ENCODE data around the gene TXNRD2. TPM values are rescaled to one million over a fixed set of nuclear protein-coding genes. Genes with fewer than 3 reads are reported as not detected.

TXNRD2 gene
- total and polyA plus RNA-seq, 2 donors (not counting 1 experiment from before 2014, with no cell fraction given), result 24.8 to 36.2 TPM

GRCh38 chr22:19959587-19960490, 18.2 kb upstream of the TXNRD2 start:
- peaks cover 0 to 8% of the 10 kb centered on the region in 2 experiments for H3K36me3 ChIP-seq (replicated peaks in 1 of 2; ENCODE audit: control extremely low read depth in 1 of 2, control insufficient read depth in 1 of 2, extremely low read depth in 1 of 2, insufficient read depth in 2 of 2, low read length in 1 of 2)
- H3K9ac ChIP-seq (ENCODE audit: low read length), result no peak overlapping the region
- DNase-seq (no peak), ATAC-seq (ENCODE audit: low read depth) (no peak)
- H3K4me2 ChIP-seq (replicated peaks; ENCODE audit: low read depth, low read length, poor library complexity, severe bottlenecking), result no peak overlapping the region
- no peak overlapping the region for H2AFZ ChIP-seq (ENCODE audit: insufficient read depth, low read depth, low read length, poor library complexity, severe bottlenecking)
- 85% methylated on average over 12 of the region's 13 CpGs for WGBS (ENCODE audit: insufficient coverage)
- intact Hi-C loops (cut with micrococcal nuclease), result no loop called here
- no peak overlapping the region for H3K27ac ChIP-seq (ENCODE audit: low read length in 2 of 2)
- Mint-ChIP-seq H3K27me3 (no peaks in the 10 kb centered on the region), H3K27ac (no peak overlapping the region), H3K4me1 (peaks cover 16% of the 10 kb centered on the region), H3K9me3 (ENCODE audit: insufficient read depth) (no peaks in the 10 kb centered on the region), H3K4me3 (no peak overlapping the region)
- POLR2A ChIA-PET, result no interaction called here
- CTCF ChIA-PET, result interaction anchor here (0.9 kb wide), 1 partner anchor 12 kb away, joined by 5 read pairs; no protein-coding TSS in a partner anchor
- H3K27me3 ChIP-seq (replicated peaks in 1 of 4; ENCODE audit: control extremely low read depth in 1 of 4, control insufficient read depth in 3 of 4, insufficient read depth in 4 of 4, low read length in 3 of 4), result no peaks in the 10 kb centered on the region
- H3K79me2 ChIP-seq (ENCODE audit: control insufficient read depth, insufficient read depth, low read length), result peaks cover 22% of the 10 kb centered on the region
- H3K4me3 ChIP-seq (ENCODE audit: control extremely low read depth in 1 of 5, extremely low read depth in 1 of 5, insufficient read depth in 1 of 5, low read depth in 2 of 5, low read length in 4 of 5), result no peak overlapping the region
- H3K9me3 ChIP-seq (ENCODE audit: control extremely low read depth in 1 of 3, control insufficient read depth in 2 of 3, insufficient read depth in 1 of 3, low read length in 2 of 3), result peaks cover 0 to 3% (median 0%) of the 10 kb centered on the region in 3 donors
- no peaks in the 10 kb centered on the region for H3K4me1 ChIP-seq (ENCODE audit: control insufficient read depth in 2 of 2, insufficient read depth in 2 of 2, low read length in 2 of 2)
- TF ChIP-seq EZH2 (IDR thresholded peaks at IDR 0.05; ENCODE audit: borderline replicate concordance, insufficient read depth, low read depth, low read length, poor library complexity, severe bottlenecking), result no peak
- TF ChIP-seq CTCF (IDR thresholded peaks at IDR 0.05), result no peak
- peaks cover 49% of the 10 kb centered on the region for H4K20me1 ChIP-seq (ENCODE audit: control insufficient read depth, insufficient read depth, low read length, poor library complexity, severe bottlenecking)

- DNase-seq, result no peak
- Mint-ChIP-seq H3K9me3 (ENCODE audit: insufficient read depth) (no peaks in the 10 kb centered on the region), H3K4me3 (no peak overlapping the region), H3K27ac (no peak overlapping the region), H3K4me1 (peaks cover 18% of the 10 kb centered on the region), H3K27me3 (no peaks in the 10 kb centered on the region)
- no peak overlapping the region for H3K4me2 ChIP-seq (replicated peaks; ENCODE audit: low read depth, low read length, poor library complexity, severe bottlenecking)
- no peak overlapping the region for H3K27ac ChIP-seq (ENCODE audit: low read length in 2 of 2)
- no peak for ATAC-seq (ENCODE audit: low read depth)
- TF ChIP-seq EZH2 (IDR thresholded peaks at IDR 0.05; ENCODE audit: borderline replicate concordance, insufficient read depth, low read depth, low read length, poor library complexity, severe bottlenecking) (no peak), CTCF (IDR thresholded peaks at IDR 0.05) (no peak)
- peaks cover 0 to 3% (median 0%) of the 10 kb centered on the region in 3 donors for H3K9me3 ChIP-seq (ENCODE audit: control extremely low read depth in 1 of 3, control insufficient read depth in 2 of 3, insufficient read depth in 1 of 3, low read length in 2 of 3)
- ChIA-PET CTCF (interaction anchor here (0.6 to 0.9 kb wide), 3 partner anchors 11 to 108 kb away, joined by 3 to 5 read pairs (median 4); no protein-coding TSS in a partner anchor), POLR2A (no interaction called here)
- H3K79me2 ChIP-seq (ENCODE audit: control insufficient read depth, insufficient read depth, low read length), result peaks cover 25% of the 10 kb centered on the region
- H3K4me1 ChIP-seq (ENCODE audit: control insufficient read depth in 2 of 2, insufficient read depth in 2 of 2, low read length in 2 of 2), result no peaks in the 10 kb centered on the region
- peaks cover 50% of the 10 kb centered on the region for H4K20me1 ChIP-seq (ENCODE audit: control insufficient read depth, insufficient read depth, low read length, poor library complexity, severe bottlenecking)
- H3K4me3 ChIP-seq (ENCODE audit: control extremely low read depth in 1 of 5, extremely low read depth in 1 of 5, insufficient read depth in 1 of 5, low read depth in 2 of 5, low read length in 4 of 5), result no peak overlapping the region
- no peak overlapping the region for H2AFZ ChIP-seq (ENCODE audit: insufficient read depth, low read depth, low read length, poor library complexity, severe bottlenecking)
- 81% methylated on average over 24 of the region's 30 CpGs for WGBS (ENCODE audit: insufficient coverage)
- H3K27me3 ChIP-seq (replicated peaks in 1 of 4; ENCODE audit: control extremely low read depth in 1 of 4, control insufficient read depth in 3 of 4, insufficient read depth in 4 of 4, low read length in 3 of 4), result no peaks in the 10 kb centered on the region
- intact Hi-C loops (cut with micrococcal nuclease), result no loop called here
- no peak overlapping the region for H3K9ac ChIP-seq (ENCODE audit: low read length)
- H3K36me3 ChIP-seq (replicated peaks in 1 of 2; ENCODE audit: control extremely low read depth in 1 of 2, control insufficient read depth in 1 of 2, extremely low read depth in 1 of 2, insufficient read depth in 2 of 2, low read length in 1 of 2), result peaks cover 0 to 6% of the 10 kb centered on the region in 2 experiments
Measured at GRCh38 chr22:19959043-19959586, 17.5 kb upstream of the TXNRD2 start.
